B cell (primary cell): ENCODE data around the gene CARNS1. TPM values are rescaled to one million over a fixed set of nuclear protein-coding genes. Genes with fewer than 3 reads are reported as not detected.
A peak's percentile ranks its signal among the peaks of the same experiment; 100 is the strongest.

Experiments
- ATAC-seq: fragments of 200-7000 bp; cut with Tn5 transposase; one replicate; pipeline ENCODE4 v1.10.0; 2021; ENCODE audit warnings: low read depth, mild to moderate bottlenecking, moderate number of reproducible peaks, moderate library complexity
- CTCF ChIA-PET: fragments of 350-600 bp; sonication (Branson Sonifier 250); formaldehyde crosslinking; loops from one replicate; lab custom pipeline; 2021; ENCODE audit warnings: antibody characterized with exemption, inconsistent platforms; lab: Charles Lee
- POLR2A ChIA-PET: fragments of 350-600 bp; sonication (Branson Sonifier 250); formaldehyde crosslinking; loops from one replicate; lab custom pipeline; 2021; ENCODE audit warnings: antibody characterized with exemption; lab: Charles Lee
- DNase-seq: peaks from one replicate; pipeline ENCODE4 v3.0.0; 2013
- H2AFZ ChIP-seq: 2 replicates; pipeline ENCODE4 v1.6.1; 2012; ENCODE audit warnings: mild to moderate bottlenecking, low read depth, low read length; ENCODE audit not compliant: insufficient read depth, poor library complexity, severe bottlenecking
- H3K27ac ChIP-seq, 2 donors: 1 replicate in 1 of 2; 2 replicates in 1 of 2; pipeline ENCODE4 v1.5.1; 2012 to 2013; ENCODE audit warnings: low read length in 2 of 2, mild to moderate bottlenecking in 2 of 2, moderate library complexity in 1 of 2
- H3K27me3 ChIP-seq, 4 experiments: fragments of 200-600 bp in 1 of 4; sonication (generic) in 1 of 4; replicated peaks in 1 of 4; 1 replicate in 2 of 4; 2 replicates in 2 of 4; pipeline versions ENCODE4 v1.6.1 to v1.7.0; 2013 to 2016; ENCODE audit warnings: low read length in 3 of 4, mild to moderate bottlenecking in 2 of 4, mixed read lengths in 1 of 4, moderate library complexity in 1 of 4; ENCODE audit not compliant: insufficient read depth in 4 of 4, control insufficient read depth in 3 of 4; ENCODE audit errors: control extremely low read depth in 1 of 4
- H3K36me3 ChIP-seq, 2 experiments: replicated peaks in 1 of 2; 1 replicate in 1 of 2; 2 replicates in 1 of 2; pipeline versions ENCODE4 v1.6.1 to v1.7.1; 2013; ENCODE audit warnings: low read length in 1 of 2; ENCODE audit not compliant: insufficient read depth in 2 of 2, control insufficient read depth in 1 of 2; ENCODE audit errors: control extremely low read depth in 1 of 2, extremely low read depth in 1 of 2
- H3K4me1 ChIP-seq, 2 donors: fragments of 200-600 bp in 1 of 2; sonication (generic) in 1 of 2; 1 replicate in 1 of 2; 2 replicates in 1 of 2; pipeline versions ENCODE4 v1.5.1 to v1.6.1; 2013 to 2017; ENCODE audit warnings: low read length in 2 of 2; ENCODE audit not compliant: control insufficient read depth in 2 of 2, insufficient read depth in 2 of 2
- H3K4me2 ChIP-seq: replicated peaks from 2 replicates; pipeline ENCODE3; 2012; ENCODE audit warnings: mild to moderate bottlenecking, low read depth, low read length; ENCODE audit not compliant: poor library complexity, severe bottlenecking
- H3K4me3 ChIP-seq, 5 experiments: fragments of 200-600 bp in 1 of 5; sonication (generic) in 1 of 5; 1 replicate in 3 of 5; 2 replicates in 2 of 5; pipeline versions ENCODE4 v1.5.1 to v1.7.0; 2011 to 2016; ENCODE audit warnings: low read length in 4 of 5, mild to moderate bottlenecking in 4 of 5, low read depth in 2 of 5, control low read depth in 1 of 5, moderate library complexity in 1 of 5; ENCODE audit not compliant: insufficient read depth in 1 of 5; ENCODE audit errors: control extremely low read depth in 1 of 5, extremely low read depth in 1 of 5
- H3K79me2 ChIP-seq: fragments of 200-600 bp; sonication (generic); one replicate; pipeline ENCODE4 v1.6.0; 2016; ENCODE audit warnings: low read length; ENCODE audit not compliant: control insufficient read depth, insufficient read depth
- H3K9ac ChIP-seq: fragments of 200-600 bp; sonication (generic); 2 replicates; pipeline ENCODE4 v1.6.1; 2017; ENCODE audit warnings: mild to moderate bottlenecking, low read length, moderate library complexity
- H3K9me3 ChIP-seq, 3 donors: one replicate each; pipeline versions ENCODE4 v1.6.1 to v1.7.1; 2013; ENCODE audit warnings: low read length in 2 of 3; ENCODE audit not compliant: control insufficient read depth in 2 of 3, insufficient read depth in 1 of 3; ENCODE audit errors: control extremely low read depth in 1 of 3
- H4K20me1 ChIP-seq: 2 replicates; pipeline ENCODE4 v1.6.0; 2012; ENCODE audit warnings: mild to moderate bottlenecking, low read length; ENCODE audit not compliant: insufficient read depth, control insufficient read depth, poor library complexity, severe bottlenecking
- H3K27ac Mint-ChIP-seq: one replicate; pipeline ENCODE4 v1.8.0; 2021; ENCODE audit warnings: mixed read lengths
- H3K27me3 Mint-ChIP-seq: one replicate; pipeline ENCODE4 v1.8.0; 2021; ENCODE audit warnings: mixed read lengths
- H3K4me1 Mint-ChIP-seq: one replicate; pipeline ENCODE4 v1.8.0; 2021; ENCODE audit warnings: mixed read lengths
- H3K4me3 Mint-ChIP-seq: one replicate; pipeline ENCODE4 v1.8.0; 2021; ENCODE audit warnings: mixed read lengths
- H3K9me3 Mint-ChIP-seq: one replicate; pipeline ENCODE4 v1.8.0; 2022; ENCODE audit warnings: mixed read lengths; ENCODE audit not compliant: insufficient read depth
- EZH2 ChIP-seq: IDR thresholded peaks from 2 replicates; pipeline ENCODE4 v1.6.1; 2012; ENCODE audit warnings: borderline replicate concordance, low read depth, mild to moderate bottlenecking, moderate library complexity, low read length; ENCODE audit not compliant: insufficient read depth, poor library complexity, severe bottlenecking
- WGBS: methylation state at CpG from one replicate; pipeline ENCODE4 v1.1.5; 2013; ENCODE audit warnings: missing lambda C conversion rate; ENCODE audit not compliant: insufficient coverage; 5-methylcytosine and 5-hydroxymethylcytosine counted together
- intact Hi-C: fragments of 100-400 bp; cut with micrococcal nuclease; formaldehyde crosslinking; loops from one replicate; pipeline ENCODE4 v1.10.0; 2022
- polyA plus RNA-seq: library from polyadenylated mRNA; depleted of rRNA; stranded (reverse); fragments of >200 nt; gene quantifications from 2 replicates; pipeline ENCODE4 v1.2.3, GENCODE V29; 2012
- total RNA-seq, 2 donors: library from RNA; stranded (reverse); fragments of 120-200 nt in 1 of 2; gene quantifications; 1 replicate in 1 of 2; 2 replicates in 1 of 2; pipeline versions ENCODE4 v1.2.3 to v1.2.4, GENCODE V29; 2013 to 2022
- TF ChIP-seq, protein P1 (sequence below): fragments of 200-600 bp; IDR thresholded peaks from one replicate; pipeline ENCODE4 v1.8.0; 2022; ENCODE audit warnings: antibody characterized with exemption, mild to moderate bottlenecking

Gene CARNS1
- total and polyA plus RNA-seq, 2 donors (not counting 1 experiment from before 2014, with no cell fraction given) = 24.1 to 41.1 TPM

GRCh38 chr11:67406969-67407687 is 8.3 kb upstream of the CARNS1 start:
- 16% methylated on average over 4 of the region's 12 CpGs for WGBS
- ChIA-PET CTCF (interaction anchor here (0.8 to 3.4 kb wide), 9 partner anchors 8 to 65 kb away, joined by 3 to 18 read pairs (median 4); partner anchors contain the start of genes CARNS1, PTPRCAP and RAD9A), POLR2A (interaction anchor here (0.6 to 4.2 kb wide), 9 partner anchors 9 to 77 kb away, joined by 3 to 78 read pairs (median 5); partner anchors contain the start of genes PTPRCAP, RAD9A, RPS6KB2 and TMEM134)
- Mint-ChIP-seq H3K9me3 (no peaks in the 10 kb centered on the region), H3K4me1 (peaks cover 84% of the 10 kb centered on the region), H3K27me3 (no peaks in the 10 kb centered on the region), H3K4me3 (peak overlapping the region; percentile 72), H3K27ac (peak overlapping the region; percentile 100)
- H3K4me2 ChIP-seq = peak overlapping the region; percentile 89
- H3K79me2 ChIP-seq = peaks cover 77% of the 10 kb centered on the region
- peak overlapping the region in 4 of 5 experiments; percentile 7 to 96 (median 36) for H3K4me3 ChIP-seq
- intact Hi-C loops = loop anchor here (10.0 kb wide), 1 partner anchor 178 kb away; the partner anchor contains the start of gene GSTP1
- H3K27ac ChIP-seq = peak overlapping the region; percentile 83 to 88
- TF ChIP-seq EZH2 = no peak
- TF ChIP-seq, protein P1, sequence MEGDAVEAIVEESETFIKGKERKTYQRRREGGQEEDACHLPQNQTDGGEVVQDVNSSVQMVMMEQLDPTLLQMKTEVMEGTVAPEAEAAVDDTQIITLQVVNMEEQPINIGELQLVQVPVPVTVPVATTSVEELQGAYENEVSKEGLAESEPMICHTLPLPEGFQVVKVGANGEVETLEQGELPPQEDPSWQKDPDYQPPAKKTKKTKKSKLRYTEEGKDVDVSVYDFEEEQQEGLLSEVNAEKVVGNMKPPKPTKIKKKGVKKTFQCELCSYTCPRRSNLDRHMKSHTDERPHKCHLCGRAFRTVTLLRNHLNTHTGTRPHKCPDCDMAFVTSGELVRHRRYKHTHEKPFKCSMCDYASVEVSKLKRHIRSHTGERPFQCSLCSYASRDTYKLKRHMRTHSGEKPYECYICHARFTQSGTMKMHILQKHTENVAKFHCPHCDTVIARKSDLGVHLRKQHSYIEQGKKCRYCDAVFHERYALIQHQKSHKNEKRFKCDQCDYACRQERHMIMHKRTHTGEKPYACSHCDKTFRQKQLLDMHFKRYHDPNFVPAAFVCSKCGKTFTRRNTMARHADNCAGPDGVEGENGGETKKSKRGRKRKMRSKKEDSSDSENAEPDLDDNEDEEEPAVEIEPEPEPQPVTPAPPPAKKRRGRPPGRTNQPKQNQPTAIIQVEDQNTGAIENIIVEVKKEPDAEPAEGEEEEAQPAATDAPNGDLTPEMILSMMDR = no peak
- no peak for ATAC-seq
- H4K20me1 ChIP-seq = peaks cover 47% of the 10 kb centered on the region
- peak; percentile 51 for DNase-seq
- no peak overlapping the region for H2AFZ ChIP-seq
- no peaks in the 10 kb centered on the region for H3K27me3 ChIP-seq
- peak overlapping the region; percentile 89 for H3K9ac ChIP-seq
- peaks cover 91 to 96% of the 10 kb centered on the region in 2 donors for H3K4me1 ChIP-seq
- peaks cover 0 to 49% of the 10 kb centered on the region in 2 experiments for H3K36me3 ChIP-seq
- H3K9me3 ChIP-seq = peaks cover 0 to 2% (median 0%) of the 10 kb centered on the region in 3 donors
